H9 (cell line): ENCODE data around the gene CEP85L. TPM values are rescaled to one million over a fixed set of nuclear protein-coding genes. Genes with fewer than 3 reads are reported as not detected.

Source experiments
- DNase-seq: peaks from one replicate; pipeline ENCODE4 v3.0.0-alpha.2; 2017
- H2AFZ ChIP-seq: one replicate; pipeline ENCODE4 v1.6.1; 2013; ENCODE audit warnings: mild to moderate bottlenecking, low read length, control low read depth, moderate library complexity
- H2AK5ac ChIP-seq: 2 replicates; pipeline ENCODE4 v1.6.1; 2013; ENCODE audit warnings: low read length, control low read depth, mixed read lengths; ENCODE audit not compliant: insufficient read length
- H2BK120ac ChIP-seq: one replicate; pipeline ENCODE4 v1.6.1; 2013; ENCODE audit warnings: low read depth, mild to moderate bottlenecking, low read length, control low read depth, inconsistent platforms; ENCODE audit not compliant: poor library complexity, severe bottlenecking
- H2BK12ac ChIP-seq: 2 replicates; pipeline ENCODE4 v1.6.1; 2013; ENCODE audit warnings: low read length, control low read depth, mixed read lengths, low read depth; ENCODE audit not compliant: insufficient read length
- H2BK15ac ChIP-seq: 2 replicates; pipeline ENCODE4 v1.6.1; 2013; ENCODE audit warnings: low read depth, low read length, control low read depth
- H2BK20ac ChIP-seq: one replicate; pipeline ENCODE4 v1.6.1; 2013; ENCODE audit warnings: low read depth, mild to moderate bottlenecking, low read length, control low read depth, inconsistent platforms; ENCODE audit not compliant: poor library complexity, severe bottlenecking
- H2BK5ac ChIP-seq: 2 replicates; pipeline ENCODE4 v1.6.1; 2013; ENCODE audit warnings: low read length, control low read depth, mixed read lengths; ENCODE audit not compliant: insufficient read length
- H3K14ac ChIP-seq: 2 replicates; pipeline ENCODE4 v1.6.1; 2013; ENCODE audit warnings: low read length, control low read depth; ENCODE audit not compliant: insufficient read depth
- H3K18ac ChIP-seq: 2 replicates; pipeline ENCODE4 v1.6.1; 2013; ENCODE audit warnings: low read depth, mild to moderate bottlenecking, mixed read lengths, low read length, control low read depth; ENCODE audit not compliant: insufficient read length
- H3K23ac ChIP-seq: 2 replicates; pipeline ENCODE4 v1.6.1; 2013; ENCODE audit warnings: low read length, control low read depth, mixed read lengths, low read depth; ENCODE audit not compliant: insufficient read length
- H3K23me2 ChIP-seq: 2 replicates; pipeline ENCODE4 v1.6.1; 2013; ENCODE audit warnings: low read depth, mild to moderate bottlenecking, mixed read lengths, low read length, control low read depth; ENCODE audit not compliant: insufficient read length, poor library complexity, severe bottlenecking
- H3K27ac ChIP-seq: 2 replicates; pipeline ENCODE4 v1.5.1; 2013; ENCODE audit warnings: low read length, control low read depth, mixed read lengths, low read depth; ENCODE audit not compliant: insufficient read length
- H3K27me3 ChIP-seq: 2 replicates; pipeline ENCODE4 v1.6.1; 2013; ENCODE audit warnings: low read length, control low read depth, inconsistent platforms; ENCODE audit not compliant: insufficient read depth
- H3K4ac ChIP-seq: 2 replicates; pipeline ENCODE4 v1.6.1; 2013; ENCODE audit warnings: low read depth, mild to moderate bottlenecking, control low read depth, inconsistent platforms, low read length, moderate library complexity
- H3K4me1 ChIP-seq: 2 replicates; pipeline ENCODE4 v1.6.1; 2013; ENCODE audit warnings: low read length, control low read depth, inconsistent platforms; ENCODE audit not compliant: insufficient read depth
- H3K4me2 ChIP-seq: 2 replicates; pipeline ENCODE4 v1.6.1; 2013; ENCODE audit warnings: low read length, control low read depth, mixed read lengths; ENCODE audit not compliant: insufficient read length, insufficient read depth
- H3K56ac ChIP-seq: 2 replicates; pipeline ENCODE4 v1.6.1; 2013; ENCODE audit warnings: low read depth, mild to moderate bottlenecking, mixed read lengths, low read length, control low read depth; ENCODE audit not compliant: insufficient read length
- H3K79me1 ChIP-seq: 2 replicates; pipeline ENCODE4 v1.6.1; 2013; ENCODE audit warnings: low read depth, mild to moderate bottlenecking, moderate library complexity, low read length, control low read depth, inconsistent platforms; ENCODE audit not compliant: insufficient read depth, poor library complexity, severe bottlenecking
- H3K79me2 ChIP-seq: 2 replicates; pipeline ENCODE4 v1.6.1; 2013; ENCODE audit warnings: low read length, control low read depth, inconsistent platforms; ENCODE audit not compliant: insufficient read depth
- H3K9ac ChIP-seq: 2 replicates; pipeline ENCODE4 v1.6.1; 2013; ENCODE audit warnings: low read length, control low read depth, mixed read lengths; ENCODE audit not compliant: insufficient read length; ENCODE audit errors: extremely low read depth
- H3K9me3 ChIP-seq: one replicate; pipeline ENCODE4 v1.6.1; 2013; ENCODE audit warnings: low read depth, low read length, inconsistent platforms; ENCODE audit not compliant: control insufficient read depth
- H3T11ph ChIP-seq: one replicate; pipeline ENCODE4 v1.6.1; 2013; ENCODE audit warnings: mild to moderate bottlenecking, low read length, control low read depth, inconsistent platforms
- H4K20me1 ChIP-seq: one replicate; pipeline ENCODE4 v1.6.1; 2013; ENCODE audit not compliant: control insufficient read depth, insufficient read length, insufficient read depth
- H4K5ac ChIP-seq: 2 replicates; pipeline ENCODE4 v1.6.1; 2013; ENCODE audit warnings: low read depth, mild to moderate bottlenecking, mixed read lengths, low read length, control low read depth; ENCODE audit not compliant: insufficient read length
- H4K8ac ChIP-seq: replicated peaks from 2 replicates; pipeline ENCODE4 v1.6.1; 2013; ENCODE audit warnings: low read length, control low read depth, mixed read lengths, low read depth; ENCODE audit not compliant: insufficient read length
- H4K91ac ChIP-seq: 2 replicates; pipeline ENCODE4 v1.6.1; 2013; ENCODE audit warnings: low read depth, mild to moderate bottlenecking, moderate library complexity, mixed read lengths, low read length, control low read depth; ENCODE audit not compliant: insufficient read length
- H3K27ac Mint-ChIP-seq, 3 experiments: 2 replicates in 2 of 3; 3 replicates in 1 of 3; pipeline ENCODE4 v1.8.0; 2020 to 2021; ENCODE audit warnings: mixed read lengths in 3 of 3, mild to moderate bottlenecking in 1 of 3, moderate library complexity in 1 of 3
- H3K27me3 Mint-ChIP-seq: 2 replicates; pipeline ENCODE4 v1.8.0; 2021; ENCODE audit warnings: low read depth, mild to moderate bottlenecking, moderate library complexity, mixed read lengths
- H3K36me3 Mint-ChIP-seq, 3 experiments: 2 replicates in 2 of 3; 3 replicates in 1 of 3; pipeline ENCODE4 v1.8.0; 2020 to 2021; ENCODE audit warnings: low read depth in 3 of 3, mixed read lengths in 3 of 3; ENCODE audit not compliant: insufficient read depth in 1 of 3
- H3K4me1 Mint-ChIP-seq, 2 experiments: 2 replicates each; pipeline ENCODE4 v1.8.0; 2020; ENCODE audit warnings: mixed read lengths in 2 of 2
- H3K4me3 Mint-ChIP-seq, 2 experiments: 2 replicates in 1 of 2; 3 replicates in 1 of 2; pipeline ENCODE4 v1.8.0; 2020 to 2021; ENCODE audit warnings: mild to moderate bottlenecking in 2 of 2, mixed read lengths in 2 of 2, moderate library complexity in 1 of 2
- H3K9me3 Mint-ChIP-seq, 2 experiments: 2 replicates in 1 of 2; 3 replicates in 1 of 2; pipeline ENCODE4 v1.8.0; 2020; ENCODE audit warnings: mild to moderate bottlenecking in 2 of 2, mixed read lengths in 2 of 2, moderate library complexity in 1 of 2
- WGBS: extraction: QIAGEN DNeasy Blood & Tissue Kit; methylation state at CpG from one replicate; pipeline ENCODE4 v1.1.7; 2013; ENCODE audit warnings: missing lambda C conversion rate, low lambda C conversion rate, mixed read lengths; ENCODE audit not compliant: insufficient read length; ENCODE audit errors: extremely low coverage; 5-methylcytosine and 5-hydroxymethylcytosine counted together
- total RNA-seq: library from RNA; stranded (reverse); gene quantifications from 2 replicates; pipeline ENCODE4 v1.2.1, GENCODE V29; 2021
- TF ChIP-seq, protein P1 (sequence below): fragments of 200-600 bp; sonication (generic); conservative IDR thresholded peaks from 3 replicates; pipeline ENCODE4 v1.8.0; 2021; ENCODE audit warnings: antibody characterized with exemption, mild to moderate bottlenecking

Gene CEP85L
- total RNA-seq, 1 experiment from 2014 or later: 3.8 TPM

DNA sequence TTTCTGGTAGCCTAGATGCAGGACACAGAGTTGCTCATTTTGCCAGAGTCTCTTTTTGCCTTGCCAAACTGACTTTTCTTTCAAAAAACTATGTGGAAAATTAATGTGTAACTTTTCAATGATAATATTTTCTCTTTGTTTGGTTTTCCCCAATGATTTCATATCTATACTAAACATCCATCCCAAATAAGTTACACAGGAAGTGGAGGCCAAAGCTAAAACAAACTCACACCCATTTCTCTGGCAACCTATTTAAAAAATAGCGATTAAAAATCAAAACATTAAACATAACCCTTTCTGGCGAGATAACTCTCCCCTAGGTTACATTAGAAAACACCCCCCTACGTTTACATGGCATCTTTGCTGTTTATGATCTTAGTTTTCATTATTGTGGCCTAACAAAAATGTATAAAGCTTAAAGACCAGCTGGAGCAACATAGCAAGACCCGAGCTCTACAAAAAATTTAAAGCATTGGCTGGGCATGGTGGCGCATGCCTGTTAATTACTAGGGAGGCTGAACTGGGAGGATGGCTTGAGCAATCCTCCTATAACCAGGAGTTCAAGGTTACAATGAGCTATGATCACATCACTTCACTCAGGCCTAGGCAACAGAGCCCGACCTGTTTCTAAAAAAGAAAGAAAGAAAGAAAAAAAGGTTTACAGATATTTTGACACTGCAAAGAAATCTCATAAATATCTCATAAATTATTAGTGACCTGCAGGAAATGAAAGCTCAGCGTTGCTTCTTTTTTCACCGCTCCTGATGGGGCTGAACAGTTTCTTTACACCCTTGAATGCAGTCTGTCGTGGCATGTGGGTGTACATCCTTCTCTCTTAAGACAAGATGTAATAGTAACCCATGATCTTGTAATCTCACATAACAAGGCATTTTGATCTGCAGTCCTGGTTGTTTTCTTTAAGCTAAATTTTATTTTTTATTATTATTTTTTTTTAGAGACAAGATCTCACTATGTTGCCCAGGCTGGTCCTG is 32.8 kb upstream of the CEP85L start:
- Histone ChIP-seq H3K14ac (no peak overlapping the region), H3K79me1 (no peaks in the 10 kb centered on the region), H3K4me1 (peaks cover 4% of the 10 kb centered on the region; the same call in 1 of the 2 replicates)

More for the DNA sequence above, 32.8 kb upstream of the CEP85L start:
- peak overlapping the region; percentile 20 for H2BK12ac ChIP-seq
- H3K36me3 Mint-ChIP-seq: no peaks in the 10 kb centered on the region
- no peak overlapping the region for H3K4ac ChIP-seq
- H2BK15ac ChIP-seq: no peak overlapping the region
- no peak overlapping the region for H3K4me3 Mint-ChIP-seq
- H3K27ac Mint-ChIP-seq: no peak overlapping the region
- H4K20me1 ChIP-seq: no peaks in the 10 kb centered on the region
- WGBS: no CpG with 5 or more reads among the region's 9 CpGs
- no peaks in the 10 kb centered on the region for H3K9me3 ChIP-seq
- TF ChIP-seq, protein P1, sequence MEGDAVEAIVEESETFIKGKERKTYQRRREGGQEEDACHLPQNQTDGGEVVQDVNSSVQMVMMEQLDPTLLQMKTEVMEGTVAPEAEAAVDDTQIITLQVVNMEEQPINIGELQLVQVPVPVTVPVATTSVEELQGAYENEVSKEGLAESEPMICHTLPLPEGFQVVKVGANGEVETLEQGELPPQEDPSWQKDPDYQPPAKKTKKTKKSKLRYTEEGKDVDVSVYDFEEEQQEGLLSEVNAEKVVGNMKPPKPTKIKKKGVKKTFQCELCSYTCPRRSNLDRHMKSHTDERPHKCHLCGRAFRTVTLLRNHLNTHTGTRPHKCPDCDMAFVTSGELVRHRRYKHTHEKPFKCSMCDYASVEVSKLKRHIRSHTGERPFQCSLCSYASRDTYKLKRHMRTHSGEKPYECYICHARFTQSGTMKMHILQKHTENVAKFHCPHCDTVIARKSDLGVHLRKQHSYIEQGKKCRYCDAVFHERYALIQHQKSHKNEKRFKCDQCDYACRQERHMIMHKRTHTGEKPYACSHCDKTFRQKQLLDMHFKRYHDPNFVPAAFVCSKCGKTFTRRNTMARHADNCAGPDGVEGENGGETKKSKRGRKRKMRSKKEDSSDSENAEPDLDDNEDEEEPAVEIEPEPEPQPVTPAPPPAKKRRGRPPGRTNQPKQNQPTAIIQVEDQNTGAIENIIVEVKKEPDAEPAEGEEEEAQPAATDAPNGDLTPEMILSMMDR: no peak
- H3K4me1 Mint-ChIP-seq: peaks cover 11 to 15% of the 10 kb centered on the region in 2 experiments
- no peaks in the 10 kb centered on the region for H3K27me3 Mint-ChIP-seq
- H2AK5ac ChIP-seq: no peak overlapping the region
- H2BK5ac ChIP-seq: no peak overlapping the region
- no peak overlapping the region for H4K91ac ChIP-seq
- H2AFZ ChIP-seq: no peak overlapping the region
- no peak for DNase-seq
- no peak overlapping the region for H3K18ac ChIP-seq
- H3K23me2 ChIP-seq: no peaks in the 10 kb centered on the region
- H4K8ac ChIP-seq: no peak overlapping the region
- no peaks in the 10 kb centered on the region for H3K79me2 ChIP-seq
- H3K4me2 ChIP-seq: no peak overlapping the region
- H2BK20ac ChIP-seq: no peak overlapping the region
- H3K9ac ChIP-seq: no peak overlapping the region
- H3K56ac ChIP-seq: no peak overlapping the region
- H2BK120ac ChIP-seq: no peak overlapping the region
- no peak overlapping the region for H3T11ph ChIP-seq
- no peak overlapping the region for H3K23ac ChIP-seq
- no peak overlapping the region for H3K27ac ChIP-seq
- no peaks in the 10 kb centered on the region for H3K27me3 ChIP-seq
- no peaks in the 10 kb centered on the region for H3K9me3 Mint-ChIP-seq
- no peak overlapping the region for H4K5ac ChIP-seq
